MCF 10A (cell line): Measurements from ENCODE around the gene CCR7. TPM values are rescaled to one million over a fixed set of nuclear protein-coding genes. Genes with fewer than 3 reads are reported as not detected.
"Not testable (repeated sequence)": the region's sequence is repeated elsewhere in the genome, so short reads cannot be mapped to it uniquely, and the experiment has no call there.

Experiments
- BruUV-seq: library from RNA; stranded (reverse); fragments of 400-500 nt; replicated peaks from 2 replicates; lab custom pipeline; 2021; lab: Mats Ljungman, UMichigan
- CTCF ChIA-PET: fragments of 300-600 bp; sonication (Branson Sonifier 250); formaldehyde crosslinking; extraction: SDS; loops from one replicate; lab custom pipeline; 2021; ENCODE audit warnings: antibody characterized with exemption, inconsistent platforms; lab: Yijun Ruan, JAX
- POLR2A ChIA-PET: fragments of 300-600, 350-650 bp; sonication (Branson Sonifier 250); formaldehyde crosslinking; extraction: SDS; loops from one replicate; lab custom pipeline; 2020; ENCODE audit warnings: antibody characterized with exemption, inconsistent platforms; lab: Yijun Ruan, JAX
- DNase-seq: peaks from one replicate; pipeline ENCODE4 v3.0.0-alpha.2; 2018; ENCODE audit not compliant: unreplicated experiment
- H3K27ac Mint-ChIP-seq: one replicate; pipeline ENCODE4 v1.8.0; 2022; ENCODE audit warnings: mild to moderate bottlenecking, low read depth, mixed read lengths; ENCODE audit not compliant: unreplicated experiment
- H3K27me3 Mint-ChIP-seq: one replicate; pipeline ENCODE4 v1.8.0; 2022; ENCODE audit warnings: mixed read lengths; ENCODE audit not compliant: insufficient read depth, unreplicated experiment
- H3K36me3 Mint-ChIP-seq: one replicate; pipeline ENCODE4 v1.8.0; 2022; ENCODE audit warnings: mild to moderate bottlenecking, moderate library complexity, mixed read lengths; ENCODE audit not compliant: insufficient read depth, unreplicated experiment
- H3K4me1 Mint-ChIP-seq: one replicate; pipeline ENCODE4 v1.8.0; 2022; ENCODE audit warnings: mixed read lengths; ENCODE audit not compliant: insufficient read depth, unreplicated experiment
- H3K4me3 Mint-ChIP-seq: one replicate; pipeline ENCODE4 v1.8.0; 2022; ENCODE audit warnings: mild to moderate bottlenecking, moderate library complexity, mixed read lengths; ENCODE audit not compliant: unreplicated experiment
- H3K9me3 Mint-ChIP-seq: one replicate; pipeline ENCODE4 v1.8.0; 2022; ENCODE audit warnings: mixed read lengths; ENCODE audit not compliant: unreplicated experiment
- CTCF ChIP-seq: fragments of 200-600 bp; IDR thresholded peaks from one replicate; pipeline ENCODE4 v1.8.0; 2022; ENCODE audit warnings: antibody characterized with exemption, mild to moderate bottlenecking; ENCODE audit not compliant: unreplicated experiment
- intact Hi-C: fragments of 100-400 bp; cut with micrococcal nuclease; formaldehyde crosslinking; loops from 2 replicates; pipeline ENCODE4 v1.14.1; 2022
- total RNA-seq: library from RNA; stranded (reverse); gene quantifications from 2 replicates; pipeline ENCODE4 v1.2.3, GENCODE V29; 2022

CCR7 gene
- total RNA-seq, 1 experiment from 2014 or later: not detected

GRCh38 chr17:40576113-40576740 lies 11.0 kb upstream of the CCR7 start:
- no peaks in the 10 kb centered on the region for H3K4me1 Mint-ChIP-seq
- no peak for DNase-seq
- no peak overlapping the region for H3K4me3 Mint-ChIP-seq
- no TSS peak for BruUV-seq
- H3K9me3 Mint-ChIP-seq: peaks cover 18% of the 10 kb centered on the region
- H3K36me3 Mint-ChIP-seq: no peaks in the 10 kb centered on the region
- intact Hi-C loops: no loop called here
- no peak for TF ChIP-seq CTCF
- H3K27me3 Mint-ChIP-seq: peaks cover 42% of the 10 kb centered on the region
- CTCF ChIA-PET: interaction anchor here (0.6 to 1.5 kb wide), 3 partner anchors 43 to 1261 kb away, joined by 3 read pairs; no protein-coding TSS in a partner anchor
- no peak overlapping the region for H3K27ac Mint-ChIP-seq
- POLR2A ChIA-PET: interaction anchor here (0.6 to 1.0 kb wide), 3 partner anchors 104 to 296 kb away, joined by 3 read pairs; no protein-coding TSS in a partner anchor

GRCh38 chr17:40574292-40574691 lies 9.0 kb upstream of the CCR7 start:
- Mint-ChIP-seq H3K27ac (no peak overlapping the region), H3K36me3 (no peaks in the 10 kb centered on the region), H3K4me3 (no peak overlapping the region), H3K9me3 (peaks cover 31% of the 10 kb centered on the region), H3K4me1 (no peaks in the 10 kb centered on the region), H3K27me3 (peaks cover 62% of the 10 kb centered on the region)
- TF ChIP-seq CTCF: no peak
- no peak for DNase-seq
- CTCF ChIA-PET: no interaction called here
- POLR2A ChIA-PET: no interaction called here
- no TSS peak for BruUV-seq
- intact Hi-C loops: no loop called here

- BruUV-seq, DNase-seq, H3K36me3 Mint-ChIP-seq, intact Hi-C loops, H3K4me1 Mint-ChIP-seq, H3K27ac Mint-ChIP-seq, H3K4me3 Mint-ChIP-seq: not testable (repeated sequence)
- CTCF ChIA-PET: interaction anchor here (4.0 kb wide), 1 partner anchor 12 kb away, joined by 22 read pairs; no protein-coding TSS in a partner anchor
- Mint-ChIP-seq H3K9me3 (peaks cover 31% of the 10 kb centered on the region), H3K27me3 (peaks cover 62% of the 10 kb centered on the region)
- POLR2A ChIA-PET: interaction anchor here (0.7 kb wide), 1 partner anchor 770 kb away, joined by 3 read pairs; no protein-coding TSS in a partner anchor
These were observed 7.1 kb upstream of the CCR7 start for GRCh38 chr17:40572245-40572993.

DNA sequence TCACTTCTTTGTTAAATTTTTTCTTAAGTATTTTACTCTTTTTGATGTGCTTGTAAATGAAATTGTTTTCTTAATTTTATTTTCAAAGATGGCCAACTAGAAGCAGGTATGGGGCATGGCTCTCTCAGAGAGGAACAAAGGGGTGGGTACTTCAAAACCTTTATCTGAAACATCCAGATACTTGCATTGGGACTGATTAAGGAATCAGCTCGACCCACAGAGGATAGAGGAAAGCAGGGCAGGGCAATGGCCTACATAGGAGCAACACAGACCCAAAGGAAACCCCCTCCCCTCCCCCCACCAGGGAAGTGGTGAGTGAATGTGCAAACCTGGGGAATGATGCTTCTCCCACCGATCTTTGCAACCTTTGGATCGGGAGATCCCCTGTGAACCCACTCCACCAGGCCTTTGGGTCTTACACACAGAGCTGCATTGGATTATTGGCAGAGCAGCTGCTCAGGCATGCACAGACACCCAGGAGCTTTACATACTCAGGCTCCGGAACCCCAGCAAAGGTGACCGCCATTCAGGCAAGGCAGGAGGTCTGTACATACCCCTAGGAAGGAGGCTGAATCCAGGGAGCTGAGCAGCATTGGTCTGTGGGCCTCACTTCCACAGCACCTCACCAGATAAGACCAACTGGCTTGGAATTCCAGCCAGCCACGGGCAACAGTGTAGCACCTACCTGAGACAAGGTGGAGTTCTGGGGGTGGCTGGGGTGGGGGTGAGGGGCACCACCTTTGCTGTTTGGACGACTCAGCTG lies 3.0 kb upstream of the CCR7 start:
- no peak for TF ChIP-seq CTCF
- intact Hi-C loops: no loop called here
- Mint-ChIP-seq H3K27me3 (peaks cover 64% of the 10 kb centered on the region), H3K36me3 (no peaks in the 10 kb centered on the region), H3K9me3 (peaks cover 21% of the 10 kb centered on the region), H3K27ac (no peak overlapping the region), H3K4me1 (no peaks in the 10 kb centered on the region), H3K4me3 (no peak overlapping the region)
- no TSS peak for BruUV-seq
- ChIA-PET POLR2A (interaction anchor here (1.3 kb wide), 1 partner anchor 140 kb away, joined by 3 read pairs; no protein-coding TSS in a partner anchor), CTCF (interaction anchor here (0.9 kb wide), 1 partner anchor 9 kb away, joined by 3 read pairs; no protein-coding TSS in a partner anchor)
- DNase-seq: no peak
